NCI-H2171 treated with DMSO at 0.1 percent for 48 hours (cell line): ENCODE measurements around the gene SLC10A1.
"Not testable (repeated sequence)": the region's sequence is repeated elsewhere in the genome, so short reads cannot be mapped to it uniquely, and the experiment has no call there.

Experiments used
- DNase-seq: peaks from one replicate; lab custom pipeline; 2025; lab: John Stamatoyannopoulos, UW

SLC10A1 gene

DNA sequence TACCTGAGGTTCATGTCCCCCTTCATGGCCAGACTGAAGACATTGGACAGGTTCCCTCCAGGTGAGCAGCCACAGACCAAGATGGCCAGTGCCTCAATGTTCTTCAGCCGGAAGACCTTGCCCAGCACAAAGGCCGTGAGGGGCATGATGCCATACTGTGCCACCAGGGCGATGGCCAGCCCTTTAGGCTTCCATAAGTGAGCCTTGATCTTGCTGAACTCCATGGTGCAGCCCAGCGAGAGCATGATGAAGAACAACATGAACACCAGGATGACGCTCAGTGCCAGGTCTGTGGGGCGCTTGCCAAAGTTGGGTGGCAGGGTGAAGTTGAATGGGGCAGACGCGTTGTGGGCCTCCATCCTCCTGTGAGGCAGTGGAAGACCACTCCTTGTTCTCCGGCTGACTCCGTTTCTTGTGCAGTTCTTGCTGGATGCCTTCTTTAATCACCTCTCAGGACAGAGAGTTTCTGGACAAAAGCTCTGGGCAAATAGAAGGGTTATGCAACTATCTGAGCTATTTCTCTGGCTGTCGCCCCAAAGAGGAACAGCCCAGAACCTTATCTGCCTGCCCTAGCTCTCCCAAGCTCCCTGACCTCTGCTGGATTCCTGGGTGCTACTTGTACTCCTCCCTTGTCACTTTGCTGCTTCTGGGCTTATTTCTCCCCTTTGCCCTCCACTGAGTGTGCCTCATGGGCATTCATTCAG lies at the start of gene SLC10A1:
Gene SLC10A1, minus strand, starts transcription at position 445 of the 704 bp plus-strand sequence. Its CDS starts 86 bp downstream, at position 359.
- no peak for DNase-seq

DNA sequence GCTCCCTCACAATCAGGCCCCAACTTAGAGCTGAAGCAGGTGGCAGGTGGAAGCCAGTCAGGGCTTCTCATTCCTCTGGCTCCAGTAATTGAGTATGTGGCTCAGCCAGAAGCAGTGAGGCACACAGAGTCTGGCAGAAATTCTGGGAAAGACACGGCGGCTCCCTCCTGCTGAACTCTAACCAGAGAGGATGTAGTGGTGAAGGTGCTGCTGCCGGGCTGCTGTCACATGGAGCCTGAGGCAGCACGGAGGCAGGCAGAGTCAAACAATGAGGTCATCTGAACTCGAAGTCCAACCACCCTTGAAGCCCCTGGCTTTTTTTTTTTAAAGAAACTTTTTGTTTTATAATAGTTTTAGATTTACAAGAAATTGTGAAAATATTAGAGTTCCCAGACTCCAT lies 48.7 kb upstream of the SLC10A1 start:
- no peak for DNase-seq

- DNase-seq = no peak
Observed at GRCh38 chr14:69845050-69845581, 48.1 kb upstream of the SLC10A1 start.

DNA sequence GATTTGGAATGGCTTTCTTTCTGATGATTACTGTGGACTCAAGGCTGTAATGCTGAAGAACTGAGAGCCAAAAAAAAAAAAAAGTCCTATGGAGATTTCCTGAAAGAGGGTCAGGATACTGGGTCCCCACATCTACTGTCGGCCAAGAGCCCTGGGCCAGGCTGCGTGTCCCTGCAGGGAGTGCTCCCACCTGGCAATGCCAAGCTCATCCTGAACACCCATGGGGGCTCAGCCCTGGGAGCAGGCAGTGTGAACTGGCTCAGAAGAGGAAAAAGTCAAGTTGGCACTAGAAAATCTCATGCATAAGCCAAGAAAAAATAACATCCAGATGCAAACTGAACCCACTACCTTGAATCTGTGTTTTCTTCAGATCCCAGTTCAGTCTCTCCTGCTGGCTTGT lies 47.1 kb upstream of the SLC10A1 start:
- no peak for DNase-seq

GRCh38 chr14:69842686-69843420 lies 45.8 kb upstream of the SLC10A1 start:
- no peak for DNase-seq

DNA sequence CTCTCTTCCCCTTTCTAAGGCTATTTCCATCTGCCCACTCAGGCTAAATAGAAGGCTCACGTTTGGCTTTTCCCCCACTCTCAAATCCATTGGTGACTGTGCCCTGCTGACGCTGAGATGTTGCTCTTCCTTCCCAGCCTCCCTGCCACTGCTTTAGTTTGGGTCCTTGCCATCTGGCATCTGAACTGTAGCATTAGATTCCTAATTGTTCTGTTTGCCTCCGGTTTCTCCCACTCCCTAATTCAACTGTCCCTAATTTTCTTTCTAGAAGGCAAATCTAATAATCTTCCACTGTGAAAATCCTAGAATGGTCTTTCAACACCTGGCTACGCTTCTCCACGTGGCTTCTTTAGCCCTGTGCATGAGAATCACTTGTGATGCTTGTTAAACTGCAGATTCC lies 44.6 kb upstream of the SLC10A1 start:
- DNase-seq = peak; percentile 40

- no peak for DNase-seq
Observed at GRCh38 chr14:69839661-69840060, 42.6 kb upstream of the SLC10A1 start.

DNA sequence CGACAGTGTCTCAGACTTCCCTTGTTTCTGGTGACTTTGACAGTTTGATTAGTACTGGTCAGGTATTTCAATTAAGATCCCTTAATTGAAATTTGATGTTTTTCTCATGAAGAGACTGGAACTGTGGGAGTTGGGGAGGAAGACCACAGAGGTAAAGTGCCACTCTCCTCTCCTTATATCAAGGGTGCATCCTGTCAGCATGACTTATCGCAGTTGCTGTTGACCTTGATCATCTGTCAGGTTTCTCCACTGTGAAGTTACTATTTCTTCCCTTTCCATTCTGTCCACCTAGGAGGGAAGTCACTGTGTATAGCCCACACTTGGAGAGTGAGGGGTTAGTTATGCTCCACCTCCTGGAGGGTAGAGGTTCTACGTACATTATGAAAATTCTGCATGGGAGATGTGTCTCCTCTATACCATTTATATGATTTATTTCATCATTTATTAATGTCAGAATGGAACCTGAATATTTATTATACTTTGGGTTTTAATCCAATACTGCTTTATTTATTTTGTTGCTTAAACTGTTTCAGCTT lies 41.9 kb upstream of the SLC10A1 start:
- no peak for DNase-seq

- DNase-seq = no peak
Observed at GRCh38 chr14:69828879-69829278, 31.8 kb upstream of the SLC10A1 start.

- DNase-seq = no peak
Observed at GRCh38 chr14:69828354-69828753, 31.3 kb upstream of the SLC10A1 start.

DNA sequence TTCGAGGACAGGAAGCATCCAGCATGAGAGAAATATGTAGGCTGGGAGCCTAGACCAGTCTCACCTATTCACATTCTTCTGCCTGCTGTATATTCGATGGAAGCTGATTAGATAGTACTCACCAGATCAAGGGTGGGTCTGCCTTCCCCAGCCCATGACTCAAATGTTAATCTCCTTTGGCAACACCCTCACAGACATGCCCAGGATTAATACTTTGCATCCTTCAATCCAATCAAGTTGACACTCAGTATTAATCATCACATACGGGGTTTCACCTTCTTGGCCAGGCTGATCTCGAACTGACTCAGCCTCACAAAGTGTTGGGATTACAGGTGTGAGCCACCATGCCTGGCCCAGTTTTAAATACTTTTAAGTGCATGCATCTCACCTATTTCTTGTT lies 30.5 kb upstream of the SLC10A1 start:
- no peak for DNase-seq

DNA sequence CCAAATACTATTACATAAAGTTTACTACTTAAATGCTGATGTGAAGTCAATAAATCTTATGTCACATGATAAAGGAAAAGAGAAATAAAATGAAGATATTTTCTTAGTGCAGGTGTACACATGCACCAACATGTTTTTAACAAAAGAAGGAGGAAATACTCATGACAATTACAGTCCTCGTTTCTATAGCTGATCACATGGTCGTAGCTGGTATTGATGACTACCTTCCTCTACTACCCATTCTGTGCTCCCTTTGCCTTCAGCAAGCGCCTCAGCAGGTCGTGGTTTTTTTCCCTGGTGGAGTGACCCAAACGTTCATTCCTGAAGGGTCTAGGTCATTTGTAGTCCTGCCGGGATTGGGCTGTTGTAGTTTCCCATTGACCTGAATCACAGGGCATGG lies 25.4 kb upstream of the SLC10A1 start:
- no peak for DNase-seq

GRCh38 chr14:69820991-69821390 lies 23.9 kb upstream of the SLC10A1 start:
- no peak for DNase-seq

DNA sequence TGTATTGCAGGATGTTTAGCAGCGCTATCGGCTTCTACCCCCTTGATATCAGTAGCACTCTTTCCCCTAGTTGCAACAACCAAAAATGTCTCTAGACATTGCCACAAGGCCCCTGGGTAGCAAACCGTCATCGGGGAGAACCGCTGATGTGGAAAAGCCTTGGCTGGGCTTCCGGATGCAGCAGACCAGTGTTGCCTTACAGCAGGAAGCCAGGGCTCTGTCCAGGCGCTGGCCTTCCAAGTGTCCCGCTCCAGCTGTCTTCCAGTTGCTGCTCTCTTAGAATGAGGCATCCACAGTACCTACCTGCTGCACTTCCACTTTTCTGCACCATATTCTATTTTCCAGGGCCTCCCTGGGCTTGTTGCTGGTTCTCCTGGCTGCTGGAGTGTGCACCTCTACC lies 22.6 kb upstream of the SLC10A1 start:
- DNase-seq = no peak

GRCh38 chr14:69818758-69819191 lies 21.7 kb upstream of the SLC10A1 start:
- peak; percentile 61 for DNase-seq

DNA sequence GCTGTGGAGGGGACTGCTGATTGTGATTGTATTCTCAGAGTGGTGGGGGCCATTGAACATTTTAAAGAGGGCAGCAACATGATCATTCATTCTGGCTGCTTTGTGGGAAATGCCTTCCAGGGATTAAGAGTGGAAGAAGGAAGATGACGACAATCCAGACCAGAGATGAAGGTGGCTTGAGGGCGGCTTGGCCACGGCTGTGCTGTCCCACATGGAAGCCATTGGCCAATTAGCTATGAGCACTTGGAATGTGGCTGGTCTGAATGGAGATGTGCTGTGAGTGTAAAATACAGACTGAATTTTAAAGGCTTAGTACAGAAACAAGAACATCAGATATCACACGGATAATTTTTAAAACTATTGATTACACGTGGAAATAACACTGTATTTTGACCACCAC lies 19.2 kb upstream of the SLC10A1 start:
- DNase-seq = no peak

GRCh38 chr14:69815556-69815955 lies 18.5 kb upstream of the SLC10A1 start:
- DNase-seq = no peak

DNA sequence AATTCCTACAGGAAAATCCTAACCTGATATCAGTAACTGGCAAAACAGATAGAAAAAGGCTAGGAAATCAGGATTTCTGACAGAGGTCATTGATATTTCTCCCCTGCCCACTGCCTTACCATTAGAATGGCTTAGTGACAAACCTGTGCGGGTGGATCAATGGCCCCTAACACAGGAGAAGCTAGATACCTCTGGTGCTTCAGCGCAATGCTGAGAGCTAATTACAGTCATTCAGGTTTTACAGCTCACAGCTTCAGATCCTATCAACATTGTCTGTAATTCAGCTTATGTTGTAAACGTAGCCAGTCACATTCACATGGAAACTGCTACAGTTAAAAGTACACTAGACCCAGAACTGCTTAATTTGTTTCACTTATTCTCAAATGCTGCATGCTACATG lies 17.4 kb upstream of the SLC10A1 start:
- DNase-seq = no peak

- DNase-seq = not testable (repeated sequence)
Observed at GRCh38 chr14:69813346-69813745, 16.3 kb upstream of the SLC10A1 start.

- no peak for DNase-seq
Observed at GRCh38 chr14:69812711-69813110, 15.7 kb upstream of the SLC10A1 start.

- no peak for DNase-seq
Observed at GRCh38 chr14:69811868-69812252, 14.8 kb upstream of the SLC10A1 start.

DNA sequence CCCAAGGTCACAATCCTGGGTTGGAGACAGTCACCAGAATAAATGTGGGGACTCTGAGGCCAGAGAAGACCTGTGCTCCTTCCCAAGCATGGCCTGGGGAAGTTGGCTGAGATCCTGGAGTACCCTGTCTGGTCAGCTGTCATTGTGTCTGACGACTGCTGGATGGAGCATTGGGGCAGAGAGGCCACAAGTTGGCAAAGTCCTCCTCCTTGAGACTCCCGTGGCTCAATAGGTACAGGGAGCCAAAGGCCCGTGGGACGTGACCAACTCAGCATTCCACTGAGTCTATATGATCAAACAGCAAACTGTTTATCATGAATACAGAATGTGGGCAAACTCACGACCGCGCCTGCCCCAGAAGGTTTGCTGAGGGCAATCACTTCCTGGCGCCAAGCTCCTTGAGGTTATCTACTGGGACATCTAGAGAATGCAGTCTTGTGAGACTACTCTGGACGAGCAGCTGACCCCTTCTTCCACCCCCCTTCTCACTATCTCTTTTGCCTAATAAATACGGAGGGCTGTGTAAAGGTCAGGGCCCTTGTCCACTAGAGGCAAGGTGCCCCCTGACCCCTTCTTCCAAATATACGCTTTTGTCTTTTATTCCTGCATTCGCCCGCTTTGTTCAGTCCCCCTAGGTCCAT lies 14.3 kb upstream of the SLC10A1 start:
- DNase-seq = no peak
